HepG2 (cell line): ENCODE measurements around the gene PSMA7. TPM values are rescaled to one million over a fixed set of nuclear protein-coding genes. Genes with fewer than 3 reads are reported as not detected.
A peak's percentile ranks its signal among the peaks of the same experiment; 100 is the strongest.

Experiments used
- ARNT2 ChIP-seq: sonication (generic); formaldehyde crosslinking; IDR thresholded peaks from 2 replicates; pipeline ENCODE4 v1.8.0; 2022; ENCODE audit warnings: mild to moderate bottlenecking, low read depth, missing genetic modification reagents, moderate library complexity
- ATF2 ChIP-seq: sonication (generic); formaldehyde crosslinking; IDR thresholded peaks from 2 replicates; pipeline ENCODE4 v1.4.0; 2020; ENCODE audit warnings: missing genetic modification reagents
- CBFB ChIP-seq: sonication (generic); formaldehyde crosslinking; IDR thresholded peaks from 2 replicates; pipeline ENCODE4 v1.4.0; 2020; ENCODE audit warnings: missing genetic modification reagents
- DPF2 ChIP-seq: sonication (generic); formaldehyde crosslinking; IDR thresholded peaks from 2 replicates; pipeline ENCODE4 v1.4.0; 2020; ENCODE audit warnings: mild to moderate bottlenecking, low read depth, missing genetic modification reagents, borderline replicate concordance
- ELF3 ChIP-seq: IDR thresholded peaks from 2 replicates; pipeline ENCODE4 v1.6.1; 2016; ENCODE audit warnings: missing genetic modification reagents, missing compliant biosample characterization
- FOXA3 ChIP-seq: IDR thresholded peaks from 2 replicates; pipeline ENCODE4 v1.6.1; 2016; ENCODE audit warnings: missing genetic modification reagents, missing compliant biosample characterization
- HDAC1 ChIP-seq: sonication (generic); formaldehyde crosslinking; IDR thresholded peaks from 2 replicates; pipeline ENCODE4 v1.5.1; 2020; ENCODE audit warnings: mild to moderate bottlenecking, missing genetic modification reagents
- NFKB2 ChIP-seq: sonication (generic); formaldehyde crosslinking; IDR thresholded peaks from 2 replicates; pipeline ENCODE4 v1.4.0; 2020; ENCODE audit warnings: missing genetic modification reagents, borderline replicate concordance
- NR0B2 ChIP-seq: sonication (generic); formaldehyde crosslinking; IDR thresholded peaks from 2 replicates; pipeline ENCODE4 v1.4.0; 2020; ENCODE audit warnings: mild to moderate bottlenecking, missing genetic modification reagents
- NR2F6 ChIP-seq, 2 experiments: IDR thresholded peaks; 2 replicates each; pipeline ENCODE4 v1.6.1; 2016; ENCODE audit warnings: antibody characterized with exemption in 1 of 2, mild to moderate bottlenecking in 1 of 2
- PBX3 ChIP-seq: sonication (generic); formaldehyde crosslinking; IDR thresholded peaks from 2 replicates; pipeline ENCODE4 v1.8.1; 2023; ENCODE audit warnings: missing genetic modification reagents, inconsistent platforms, borderline replicate concordance
- RBM39 ChIP-seq: fragments of 200-400 bp; formaldehyde crosslinking; IDR thresholded peaks from one replicate; pipeline ENCODE4 v1.6.1; 2018; ENCODE audit warnings: antibody characterized with exemption, mild to moderate bottlenecking, low read depth, low read length; ENCODE audit not compliant: poor library complexity, severe bottlenecking
- ZBTB25 ChIP-seq: IDR thresholded peaks from 2 replicates; pipeline ENCODE4 v1.6.1; 2018; ENCODE audit warnings: missing genetic modification reagents
- ZIK1 ChIP-seq: sonication (generic); formaldehyde crosslinking; IDR thresholded peaks from 2 replicates; pipeline ENCODE4 v1.5.0; 2020; ENCODE audit warnings: mild to moderate bottlenecking, low read depth, missing genetic modification reagents, borderline replicate concordance
- ZNF160 ChIP-seq: sonication (generic); formaldehyde crosslinking; IDR thresholded peaks from 2 replicates; pipeline ENCODE4 v1.8.0; 2022; ENCODE audit warnings: mild to moderate bottlenecking, inconsistent platforms, missing genetic modification reagents
- ZNF260 ChIP-seq: sonication (generic); formaldehyde crosslinking; IDR thresholded peaks from 2 replicates; pipeline ENCODE4 v1.4.0; 2020; ENCODE audit warnings: missing genetic modification reagents, low read depth, mild to moderate bottlenecking, borderline replicate concordance
- ZNF281 ChIP-seq: sonication (generic); formaldehyde crosslinking; IDR thresholded peaks from 2 replicates; pipeline ENCODE4 v1.4.0; 2020; ENCODE audit warnings: missing genetic modification reagents, borderline replicate concordance
- ZNF619 ChIP-seq: sonication (generic); formaldehyde crosslinking; IDR thresholded peaks from 2 replicates; pipeline ENCODE4 v1.4.0; 2020; ENCODE audit warnings: mild to moderate bottlenecking, missing genetic modification reagents
- ZNF660 ChIP-seq: sonication (generic); formaldehyde crosslinking; IDR thresholded peaks from 2 replicates; pipeline ENCODE4 v1.5.1; 2020; ENCODE audit warnings: mild to moderate bottlenecking, low read depth, missing genetic modification reagents, borderline replicate concordance
- ZNF780A ChIP-seq: sonication (generic); formaldehyde crosslinking; IDR thresholded peaks from 2 replicates; pipeline ENCODE4 v1.8.0; 2022; ENCODE audit warnings: mild to moderate bottlenecking, missing genetic modification reagents, moderate library complexity
- ZNF879 ChIP-seq: sonication (generic); formaldehyde crosslinking; IDR thresholded peaks from 2 replicates; pipeline ENCODE4 v1.8.1; 2023; ENCODE audit warnings: missing genetic modification reagents
- polyA plus RNA-seq, 8 experiments: library from polyadenylated mRNA; depleted of rRNA in 3 of 8; stranded (reverse) in 7 of 8; unstranded in 1 of 8; fragments of >200 nt; fragmentation: Illumina TruSeq in 4 of 8; extraction: Trizol in 4 of 8; gene quantifications; 2 replicates each; pipeline versions ENCODE4 v1.2.1 to v1.2.3, GENCODE V29; 2011 to 2016; ENCODE audit warnings: low read depth in 4 of 8, missing spikeins in 1 of 8, mixed read lengths in 1 of 8; ENCODE audit not compliant: insufficient read depth in 1 of 8
- total RNA-seq, 5 experiments: library from RNA; depleted of rRNA; stranded (reverse); fragments of >200 nt; fragmentation: Illumina TruSeq; extraction: Trizol; gene quantifications; 2 replicates each; pipeline ENCODE4 v1.2.3, GENCODE V29; 2016; ENCODE audit warnings: low read depth in 1 of 5

PSMA7 gene
- total and polyA plus RNA-seq, 2 of the 13 experiments (the other 11 are each of a cell fraction or from before 2014, with no cell fraction given) = 531 to 631 TPM

GRCh38 chr20:62155428-62156253, 12.4 kb upstream of the PSMA7 start (continued):
- TF ChIP-seq ZNF281 (CRISPR knock-in tag) (0 out of 2 replicates have a peak, but pooled peaks have one; percentile 1), ZNF780A (CRISPR knock-in tag) (no peak), ZNF619 (CRISPR knock-in tag) (no peak), RBM39 (no peak), PBX3 (CRISPR knock-in tag) (no peak), ARNT2 (CRISPR knock-in tag) (no peak), ZNF260 (no peak), ELF3 (no peak), ZNF160 (CRISPR knock-in tag) (0 out of 2 replicates have a peak, but pooled peaks have one; percentile 30), DPF2 (no peak), ZNF660 (CRISPR knock-in tag) (no peak), ZNF879 (CRISPR knock-in tag) (no peak), NR2F6 (IDR thresholded peaks at IDR 0.05) (peak; percentile 65; the same call in 1 of the 2 replicates), NR2F6 (CRISPR knock-in tag; IDR thresholded peaks at IDR 0.05) (peak; percentile 55; the same call in 1 of the 2 replicates), ATF2 (no peak), FOXA3 (no peak; the same call in 1 of the 2 replicates), NR0B2 (CRISPR knock-in tag) (no peak), NFKB2 (CRISPR knock-in tag) (no peak; the same call in 1 of the 2 replicates), ZBTB25 (no peak), CBFB (CRISPR knock-in tag) (no peak), ZIK1 (CRISPR knock-in tag) (no peak), HDAC1 (CRISPR knock-in tag) (peak; percentile 85; the same call in 1 of the 2 replicates)
